Liver (tissue), 9 donors: Measurements from ENCODE around the gene SHOC2. TPM values are rescaled to one million over a fixed set of nuclear protein-coding genes. Genes with fewer than 3 reads are reported as not detected.

Experiments
- DNase-seq: peaks from one replicate; pipeline ENCODE4 v3.0.0-alpha.2; 2017; ENCODE audit warnings: low spot score
- H3K27ac ChIP-seq, 2 donors: one replicate each; pipeline ENCODE4 v1.7.0; 2013; ENCODE audit warnings: inconsistent platforms in 2 of 2, low read length in 2 of 2, control low read depth in 1 of 2, low read depth in 1 of 2, mild to moderate bottlenecking in 1 of 2
- H3K27me3 ChIP-seq, 4 donors: one replicate each; pipeline versions ENCODE4 v1.6.1 to v1.7.0; 2013; ENCODE audit warnings: low read length in 3 of 4, inconsistent platforms in 1 of 4, mild to moderate bottlenecking in 1 of 4, moderate library complexity in 1 of 4; ENCODE audit not compliant: control insufficient read depth in 4 of 4, insufficient read depth in 4 of 4
- H3K36me3 ChIP-seq, 4 donors: one replicate each; pipeline versions ENCODE4 v1.6.1 to v1.7.0; 2013; ENCODE audit warnings: low read length in 3 of 4, mild to moderate bottlenecking in 3 of 4, low read depth in 1 of 4, moderate library complexity in 1 of 4; ENCODE audit not compliant: control insufficient read depth in 4 of 4, insufficient read depth in 3 of 4
- H3K4me1 ChIP-seq, 4 donors: one replicate each; pipeline versions ENCODE4 v1.6.1 to v1.7.0; 2013; ENCODE audit warnings: low read length in 3 of 4, mild to moderate bottlenecking in 3 of 4, moderate library complexity in 1 of 4; ENCODE audit not compliant: control insufficient read depth in 4 of 4, insufficient read depth in 4 of 4
- H3K4me3 ChIP-seq, 3 donors: one replicate each; pipeline versions ENCODE4 v1.6.1 to v1.7.0; 2013; ENCODE audit warnings: low read length in 3 of 3, control low read depth in 1 of 3, low read depth in 1 of 3, mild to moderate bottlenecking in 1 of 3
- H3K9ac ChIP-seq, 2 donors: one replicate each; pipeline ENCODE4 v1.7.0; 2013; ENCODE audit warnings: low read length in 2 of 2, mild to moderate bottlenecking in 2 of 2, moderate library complexity in 2 of 2, control low read depth in 1 of 2, low read depth in 1 of 2
- H3K9me3 ChIP-seq, 4 donors: one replicate each; pipeline versions ENCODE4 v1.6.1 to v1.7.0; 2013; ENCODE audit warnings: low read length in 3 of 4; ENCODE audit not compliant: control insufficient read depth in 4 of 4
- EGR1 ChIP-seq, 2 donors: IDR thresholded peaks; 2 replicates each; pipeline ENCODE4 v1.6.1; 2016 to 2018; ENCODE audit warnings: antibody characterized with exemption in 2 of 2, low read depth in 2 of 2
- FOXA1 ChIP-seq: IDR thresholded peaks from 2 replicates; pipeline ENCODE4 v1.6.1; 2016; ENCODE audit warnings: antibody characterized with exemption
- FOXA2 ChIP-seq: IDR thresholded peaks from 2 replicates; pipeline ENCODE4 v1.6.1; 2016; ENCODE audit warnings: antibody characterized with exemption
- GABPA ChIP-seq, 2 donors: IDR thresholded peaks in 1 of 2; conservative IDR thresholded peaks in 1 of 2; 2 replicates each; pipeline ENCODE4 v1.6.1; 2016; ENCODE audit warnings: antibody characterized with exemption in 2 of 2, mild to moderate bottlenecking in 1 of 2, moderate library complexity in 1 of 2
- HNF4A ChIP-seq, 2 donors: conservative IDR thresholded peaks; 2 replicates each; pipeline ENCODE4 v1.6.1; 2016; ENCODE audit warnings: antibody characterized with exemption in 2 of 2, mild to moderate bottlenecking in 2 of 2
- HNF4G ChIP-seq: IDR thresholded peaks from 2 replicates; pipeline ENCODE4 v1.6.1; 2016; ENCODE audit warnings: antibody characterized with exemption
- JUND ChIP-seq, 2 donors: IDR thresholded peaks; 2 replicates each; pipeline ENCODE4 v1.6.1; 2016; ENCODE audit warnings: antibody characterized with exemption in 2 of 2
- NR2F2 ChIP-seq: IDR thresholded peaks from 2 replicates; pipeline ENCODE4 v1.6.1; 2016; ENCODE audit warnings: antibody characterized with exemption
- RAD21 ChIP-seq, 2 donors: IDR thresholded peaks; 2 replicates each; pipeline ENCODE4 v1.6.1; 2016; ENCODE audit warnings: antibody characterized with exemption in 2 of 2, mild to moderate bottlenecking in 2 of 2
- RXRA ChIP-seq, 2 donors: IDR thresholded peaks; 2 replicates each; pipeline ENCODE4 v1.6.1; 2017 to 2018; ENCODE audit warnings: antibody characterized with exemption in 2 of 2, mild to moderate bottlenecking in 1 of 2
- SP1 ChIP-seq: IDR thresholded peaks from 2 replicates; pipeline ENCODE4 v1.6.1; 2018; ENCODE audit warnings: antibody characterized with exemption, mild to moderate bottlenecking
- TAF1 ChIP-seq: conservative IDR thresholded peaks from 2 replicates; pipeline ENCODE4 v1.6.1; 2016; ENCODE audit warnings: antibody characterized with exemption, mild to moderate bottlenecking
- YY1 ChIP-seq: IDR thresholded peaks from 2 replicates; pipeline ENCODE4 v1.6.1; 2016; ENCODE audit warnings: antibody characterized with exemption, mild to moderate bottlenecking
- WGBS: extraction: QIAGEN DNeasy Blood & Tissue Kit; methylation state at CpG from one replicate; pipeline ENCODE4 v1.1.7; 2013; 5-methylcytosine and 5-hydroxymethylcytosine counted together
- polyA plus RNA-seq, 2 donors: library from polyadenylated mRNA; stranded (reverse) in 1 of 2; unstranded in 1 of 2; fragments of 200-250 nt in 1 of 2; fragments of >200 nt in 1 of 2; fragmentation: Nextera tagmentation in 1 of 2; extraction: Ambion mirVana in 1 of 2; gene quantifications; one replicate each; pipeline versions ENCODE4 v1.2.1 to v1.2.3, GENCODE V29; 2013 to 2015
- total RNA-seq, 2 donors: library from RNA; depleted of rRNA; stranded (reverse); fragments of >200 nt; gene quantifications; one replicate each; pipeline ENCODE4 v1.2.3, GENCODE V29; 2014
- TF ChIP-seq, protein P1 (sequence below): IDR thresholded peaks from 2 replicates; pipeline ENCODE4 v1.6.1; 2016; ENCODE audit warnings: antibody characterized with exemption
- TF ChIP-seq, protein P2 (sequence below): fragments of 150-350 bp; IDR thresholded peaks from 2 replicates; pipeline ENCODE4 v1.5.1; 2017; ENCODE audit warnings: improper control_type of control experiment, low read depth, low read length; ENCODE audit not compliant: missing input control
- TF ChIP-seq, protein P3 (sequence below): IDR thresholded peaks from 2 replicates; pipeline ENCODE4 v1.6.1; 2016; ENCODE audit warnings: antibody characterized with exemption
- TF ChIP-seq, protein P4 (sequence below): IDR thresholded peaks from 2 replicates; pipeline ENCODE4 v1.6.1; 2016; ENCODE audit warnings: antibody characterized with exemption, mild to moderate bottlenecking
- TF ChIP-seq, protein P5 (sequence below): IDR thresholded peaks from 2 replicates; pipeline ENCODE4 v1.6.1; 2016; ENCODE audit warnings: antibody characterized with exemption
- donor health status: healthy.
- donor health status: healthy.
- donor health status: healthy.
- donor health status: healthy.
- donor health status: healthy.

The SHOC2 gene
- total and polyA plus RNA-seq, 4 donors = 7.8 to 33.7 (median 17.9) TPM

DNA sequence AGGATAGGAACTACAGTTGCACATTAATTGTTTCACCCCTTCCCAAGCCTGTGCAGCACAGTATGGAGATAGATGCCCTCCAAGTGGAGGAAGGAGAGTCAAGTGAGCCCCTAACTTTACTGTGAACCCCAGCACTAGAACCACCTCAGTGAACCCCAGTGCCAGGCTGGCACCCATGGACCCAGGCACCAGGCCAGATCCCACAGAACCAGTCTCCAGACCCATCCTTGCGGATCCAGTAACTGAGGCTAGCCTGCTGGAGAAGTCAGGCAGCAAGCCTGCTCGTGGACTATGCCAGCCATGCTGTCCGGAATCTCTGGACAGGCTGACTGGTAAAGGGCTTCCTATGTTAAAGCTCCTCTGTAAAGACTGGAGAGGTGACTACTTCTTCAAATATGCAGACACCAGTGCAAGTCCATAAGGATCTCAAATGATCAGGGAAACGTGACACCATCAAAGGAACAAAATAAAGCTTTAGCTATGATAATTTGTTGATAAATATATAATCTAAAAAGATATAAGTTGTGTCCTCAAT, 27.7 kb downstream of the SHOC2 start:
- H3K27ac ChIP-seq = no peak overlapping the region
- H3K36me3 ChIP-seq = no peaks in the 10 kb centered on the region
- no peak for DNase-seq
- no peaks in the 10 kb centered on the region for H3K27me3 ChIP-seq
- H3K4me1 ChIP-seq = no peaks in the 10 kb centered on the region
- 74% methylated on average over 4 of the region's 4 CpGs for WGBS
- no peak overlapping the region for H3K9ac ChIP-seq
- H3K4me3 ChIP-seq = no peak overlapping the region
- TF ChIP-seq, protein P1, sequence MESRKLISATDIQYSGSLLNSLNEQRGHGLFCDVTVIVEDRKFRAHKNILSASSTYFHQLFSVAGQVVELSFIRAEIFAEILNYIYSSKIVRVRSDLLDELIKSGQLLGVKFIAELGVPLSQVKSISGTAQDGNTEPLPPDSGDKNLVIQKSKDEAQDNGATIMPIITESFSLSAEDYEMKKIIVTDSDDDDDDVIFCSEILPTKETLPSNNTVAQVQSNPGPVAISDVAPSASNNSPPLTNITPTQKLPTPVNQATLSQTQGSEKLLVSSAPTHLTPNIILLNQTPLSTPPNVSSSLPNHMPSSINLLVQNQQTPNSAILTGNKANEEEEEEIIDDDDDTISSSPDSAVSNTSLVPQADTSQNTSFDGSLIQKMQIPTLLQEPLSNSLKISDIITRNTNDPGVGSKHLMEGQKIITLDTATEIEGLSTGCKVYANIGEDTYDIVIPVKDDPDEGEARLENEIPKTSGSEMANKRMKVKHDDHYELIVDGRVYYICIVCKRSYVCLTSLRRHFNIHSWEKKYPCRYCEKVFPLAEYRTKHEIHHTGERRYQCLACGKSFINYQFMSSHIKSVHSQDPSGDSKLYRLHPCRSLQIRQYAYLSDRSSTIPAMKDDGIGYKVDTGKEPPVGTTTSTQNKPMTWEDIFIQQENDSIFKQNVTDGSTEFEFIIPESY = no peak
- TF ChIP-seq, protein P2, sequence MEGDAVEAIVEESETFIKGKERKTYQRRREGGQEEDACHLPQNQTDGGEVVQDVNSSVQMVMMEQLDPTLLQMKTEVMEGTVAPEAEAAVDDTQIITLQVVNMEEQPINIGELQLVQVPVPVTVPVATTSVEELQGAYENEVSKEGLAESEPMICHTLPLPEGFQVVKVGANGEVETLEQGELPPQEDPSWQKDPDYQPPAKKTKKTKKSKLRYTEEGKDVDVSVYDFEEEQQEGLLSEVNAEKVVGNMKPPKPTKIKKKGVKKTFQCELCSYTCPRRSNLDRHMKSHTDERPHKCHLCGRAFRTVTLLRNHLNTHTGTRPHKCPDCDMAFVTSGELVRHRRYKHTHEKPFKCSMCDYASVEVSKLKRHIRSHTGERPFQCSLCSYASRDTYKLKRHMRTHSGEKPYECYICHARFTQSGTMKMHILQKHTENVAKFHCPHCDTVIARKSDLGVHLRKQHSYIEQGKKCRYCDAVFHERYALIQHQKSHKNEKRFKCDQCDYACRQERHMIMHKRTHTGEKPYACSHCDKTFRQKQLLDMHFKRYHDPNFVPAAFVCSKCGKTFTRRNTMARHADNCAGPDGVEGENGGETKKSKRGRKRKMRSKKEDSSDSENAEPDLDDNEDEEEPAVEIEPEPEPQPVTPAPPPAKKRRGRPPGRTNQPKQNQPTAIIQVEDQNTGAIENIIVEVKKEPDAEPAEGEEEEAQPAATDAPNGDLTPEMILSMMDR = no peak
- TF ChIP-seq, protein P3, sequence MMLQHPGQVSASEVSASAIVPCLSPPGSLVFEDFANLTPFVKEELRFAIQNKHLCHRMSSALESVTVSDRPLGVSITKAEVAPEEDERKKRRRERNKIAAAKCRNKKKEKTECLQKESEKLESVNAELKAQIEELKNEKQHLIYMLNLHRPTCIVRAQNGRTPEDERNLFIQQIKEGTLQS = no peak
- TF ChIP-seq EGR1 (IDR thresholded peaks at IDR 0.05; ENCODE audit: low read depth in 2 of 2) = no peak
- TF ChIP-seq YY1 = no peak
- TF ChIP-seq, protein P4, sequence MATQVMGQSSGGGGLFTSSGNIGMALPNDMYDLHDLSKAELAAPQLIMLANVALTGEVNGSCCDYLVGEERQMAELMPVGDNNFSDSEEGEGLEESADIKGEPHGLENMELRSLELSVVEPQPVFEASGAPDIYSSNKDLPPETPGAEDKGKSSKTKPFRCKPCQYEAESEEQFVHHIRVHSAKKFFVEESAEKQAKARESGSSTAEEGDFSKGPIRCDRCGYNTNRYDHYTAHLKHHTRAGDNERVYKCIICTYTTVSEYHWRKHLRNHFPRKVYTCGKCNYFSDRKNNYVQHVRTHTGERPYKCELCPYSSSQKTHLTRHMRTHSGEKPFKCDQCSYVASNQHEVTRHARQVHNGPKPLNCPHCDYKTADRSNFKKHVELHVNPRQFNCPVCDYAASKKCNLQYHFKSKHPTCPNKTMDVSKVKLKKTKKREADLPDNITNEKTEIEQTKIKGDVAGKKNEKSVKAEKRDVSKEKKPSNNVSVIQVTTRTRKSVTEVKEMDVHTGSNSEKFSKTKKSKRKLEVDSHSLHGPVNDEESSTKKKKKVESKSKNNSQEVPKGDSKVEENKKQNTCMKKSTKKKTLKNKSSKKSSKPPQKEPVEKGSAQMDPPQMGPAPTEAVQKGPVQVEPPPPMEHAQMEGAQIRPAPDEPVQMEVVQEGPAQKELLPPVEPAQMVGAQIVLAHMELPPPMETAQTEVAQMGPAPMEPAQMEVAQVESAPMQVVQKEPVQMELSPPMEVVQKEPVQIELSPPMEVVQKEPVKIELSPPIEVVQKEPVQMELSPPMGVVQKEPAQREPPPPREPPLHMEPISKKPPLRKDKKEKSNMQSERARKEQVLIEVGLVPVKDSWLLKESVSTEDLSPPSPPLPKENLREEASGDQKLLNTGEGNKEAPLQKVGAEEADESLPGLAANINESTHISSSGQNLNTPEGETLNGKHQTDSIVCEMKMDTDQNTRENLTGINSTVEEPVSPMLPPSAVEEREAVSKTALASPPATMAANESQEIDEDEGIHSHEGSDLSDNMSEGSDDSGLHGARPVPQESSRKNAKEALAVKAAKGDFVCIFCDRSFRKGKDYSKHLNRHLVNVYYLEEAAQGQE = no peak
- TF ChIP-seq FOXA2 = no peak
- no peak for TF ChIP-seq RXRA (IDR thresholded peaks at IDR 0.05)
- TF ChIP-seq FOXA1 = no peak
- TF ChIP-seq RAD21 (IDR thresholded peaks at IDR 0.05) = no peak
- TF ChIP-seq HNF4A (conservative IDR thresholded peaks at IDR 0.05) = no peak
- no peaks in the 10 kb centered on the region for H3K9me3 ChIP-seq

DNA sequence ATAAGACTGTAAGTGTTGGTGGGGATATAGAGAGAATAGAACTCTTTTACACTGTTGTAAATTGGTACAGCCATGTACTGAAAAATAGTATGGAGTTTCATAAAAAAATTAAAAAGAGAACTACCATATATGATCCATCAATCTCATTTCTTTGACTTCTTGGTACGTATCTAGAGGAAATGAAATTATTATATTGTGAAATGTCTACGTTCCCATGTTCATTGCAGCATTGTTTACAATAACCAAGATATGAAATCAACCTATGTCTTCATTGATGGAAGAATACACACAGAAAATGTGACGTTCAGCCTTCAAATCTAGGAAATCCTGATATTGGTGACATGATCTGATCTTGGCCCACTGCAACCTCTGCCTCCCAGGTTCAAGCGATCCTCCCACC, 32.0 kb downstream of the SHOC2 start:
- H3K9ac ChIP-seq = no peak overlapping the region
- H3K4me3 ChIP-seq = no peak overlapping the region
- 90% methylated on average over 4 of the region's 4 CpGs for WGBS
- no peak for DNase-seq
- no peaks in the 10 kb centered on the region for H3K36me3 ChIP-seq
- H3K9me3 ChIP-seq = no peaks in the 10 kb centered on the region
- H3K27ac ChIP-seq = no peak overlapping the region
- H3K27me3 ChIP-seq = no peaks in the 10 kb centered on the region
- no peaks in the 10 kb centered on the region for H3K4me1 ChIP-seq
- TF ChIP-seq RXRA (IDR thresholded peaks at IDR 0.05) (no peak), SP1 (no peak), HNF4G (no peak), RAD21 (IDR thresholded peaks at IDR 0.05) (no peak), EGR1 (IDR thresholded peaks at IDR 0.05; ENCODE audit: low read depth in 2 of 2) (no peak), TAF1 (no peak), YY1 (no peak), FOXA2 (no peak), NR2F2 (no peak), JUND (IDR thresholded peaks at IDR 0.05) (no peak), FOXA1 (no peak), GABPA (IDR thresholded peaks at IDR 0.05 in 1 of 2, conservative IDR thresholded peaks at IDR 0.05 in 1 of 2) (no peak), HNF4A (conservative IDR thresholded peaks at IDR 0.05) (no peak)
- TF ChIP-seq, protein P5, sequence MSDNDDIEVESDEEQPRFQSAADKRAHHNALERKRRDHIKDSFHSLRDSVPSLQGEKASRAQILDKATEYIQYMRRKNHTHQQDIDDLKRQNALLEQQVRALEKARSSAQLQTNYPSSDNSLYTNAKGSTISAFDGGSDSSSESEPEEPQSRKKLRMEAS = no peak
- TF ChIP-seq, protein P1 = no peak
- TF ChIP-seq, protein P2 = no peak
- TF ChIP-seq, protein P3 = no peak
